ENCODE results near the gene SPDYE2B. TPM values are rescaled to one million over a fixed set of nuclear protein-coding genes. Genes with fewer than 3 reads are reported as not detected.
"Not testable (repeated sequence)": the region's sequence is repeated elsewhere in the genome, so short reads cannot be mapped to it uniquely, and the experiment has no call there.

SPDYE2B gene
- polyA plus RNA-seq, 2 donors: not detected

DNA sequence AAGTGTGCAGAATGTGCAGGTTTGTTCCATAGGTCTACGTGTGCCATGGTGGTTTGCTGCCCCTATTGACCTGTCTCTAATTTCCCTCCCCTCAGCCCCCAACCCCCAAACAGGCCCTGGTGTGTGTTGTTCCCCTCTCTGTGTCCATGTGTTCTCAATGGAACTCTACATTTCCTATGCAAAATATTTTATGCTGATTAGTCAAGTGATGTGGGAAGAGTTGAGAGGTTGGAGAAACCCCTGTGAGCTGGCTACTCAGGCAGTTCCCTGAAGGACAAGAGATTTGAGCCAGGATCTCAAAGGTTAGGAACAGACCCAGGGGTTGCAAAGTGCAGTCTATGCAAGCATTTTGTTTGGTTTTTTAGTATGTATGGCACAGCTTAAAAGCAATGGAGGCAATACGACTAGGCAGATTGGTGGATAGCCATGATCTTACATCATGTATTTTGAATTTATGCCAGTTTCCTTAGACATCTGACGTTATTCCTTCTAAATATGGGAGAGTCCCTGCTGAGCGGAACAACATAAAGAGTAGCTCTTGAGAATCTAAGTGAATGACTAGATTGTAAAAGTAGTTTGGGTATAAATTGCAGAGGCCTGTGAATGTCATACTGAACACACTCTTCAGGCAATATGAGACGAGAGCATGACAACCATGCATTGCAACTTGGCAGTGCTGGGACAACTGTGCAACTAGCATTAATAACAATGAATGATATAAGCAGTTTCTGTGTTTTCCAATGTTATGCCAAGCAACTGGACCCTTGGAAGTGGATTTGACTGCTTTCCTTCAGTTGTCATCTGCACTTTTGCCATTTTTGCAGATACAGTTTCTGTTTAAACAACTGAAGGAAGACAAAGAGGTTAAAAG, 47.8 kb downstream of the SPDYE2B start:
- not testable (repeated sequence) for H3K4me1 ChIP-seq (ENCODE audit: control insufficient read depth in 2 of 2, insufficient read depth in 2 of 2, low read length in 1 of 2); H3K36me3 ChIP-seq (ENCODE audit: control insufficient read depth in 2 of 2, insufficient read depth in 2 of 2, low read length in 1 of 2); H3K27me3 ChIP-seq (ENCODE audit: control insufficient read depth in 1 of 2, insufficient read depth in 2 of 2, low read length in 2 of 2); H3K27ac ChIP-seq (ENCODE audit: low read depth in 2 of 2, low read length in 1 of 2); H3K4me3 ChIP-seq (ENCODE audit: low read depth in 1 of 2, low read length in 2 of 2); H3K9me3 ChIP-seq (ENCODE audit: control insufficient read depth in 2 of 2, insufficient read depth in 1 of 2, low read depth in 1 of 2, low read length in 1 of 2)
- 69 to 77% methylated on average over 4 to 5 of the region's 5 CpGs for WGBS, 2 donors

- WGBS, 2 donors: 67 to 69% methylated on average over 9 of the region's 9 CpGs
- H3K36me3 ChIP-seq (ENCODE audit: control insufficient read depth in 2 of 2, insufficient read depth in 2 of 2, low read length in 1 of 2); H3K4me3 ChIP-seq (ENCODE audit: low read depth in 1 of 2, low read length in 2 of 2); H3K9me3 ChIP-seq (ENCODE audit: control insufficient read depth in 2 of 2, insufficient read depth in 1 of 2, low read depth in 1 of 2, low read length in 1 of 2); H3K4me1 ChIP-seq (ENCODE audit: control insufficient read depth in 2 of 2, insufficient read depth in 2 of 2, low read length in 1 of 2); H3K27me3 ChIP-seq (ENCODE audit: control insufficient read depth in 1 of 2, insufficient read depth in 2 of 2, low read length in 2 of 2); H3K27ac ChIP-seq (ENCODE audit: low read depth in 2 of 2, low read length in 1 of 2): not testable (repeated sequence)
Observed at GRCh38 chr7:102698962-102699750, 49.0 kb downstream of the SPDYE2B start.

Other genes starting within 250 kb of the SPDYE2B start
- 1 to 10 TPM in 1 of 2 donors, under 1 TPM in 1; 0.71 to 1.4 TPM for gene ORAI2, start 216.7 kb upstream of the SPDYE2B start, polyA plus RNA-seq
- 1 to 10 TPM; 7.6 TPM for gene ALKBH4, start 185.5 kb upstream of the SPDYE2B start, polyA plus RNA-seq
- 1 to 10 TPM; 6.3 to 9.5 TPM for gene LRWD1, start 185.3 kb upstream of the SPDYE2B start, polyA plus RNA-seq
- 10 to 100 TPM; 68.9 to 89.4 TPM for gene POLR2J, start 171.4 kb upstream of the SPDYE2B start, polyA plus RNA-seq
- gene RASA4B, start 132.5 kb upstream of the SPDYE2B start, polyA plus RNA-seq: 1 to 10 TPM; 4.6 to 4.9 TPM
- gene UPK3BL2, start 106.6 kb upstream of the SPDYE2B start, polyA plus RNA-seq: 10 to 100 TPM; 13.1 to 92.4 TPM
- under 1 TPM in 1 of 2 donors, not detected in 1; 0.05 TPM for gene SPDYE2, start 99.1 kb upstream of the SPDYE2B start, polyA plus RNA-seq
- gene POLR2J3, start 77.7 kb upstream of the SPDYE2B start, polyA plus RNA-seq: 10 to 100 TPM; 39.1 to 71.0 TPM
- gene RASA4, start 33.6 kb upstream of the SPDYE2B start, polyA plus RNA-seq: 10 to 100 TPM; 13.0 to 14.3 TPM
- gene UPK3BL1, start 7.5 kb upstream of the SPDYE2B start, polyA plus RNA-seq: 100 to 1,000 TPM in 1 of 2 donors, 10 to 100 TPM in 1; 91.5 to 366 TPM
- gene POLR2J2, start 21.3 kb downstream of the SPDYE2B start, polyA plus RNA-seq: 1 to 10 TPM; 2.1 to 4.5 TPM
- 1 to 10 TPM; 3.5 to 4.9 TPM for gene FAM185A, start 98.7 kb downstream of the SPDYE2B start, polyA plus RNA-seq

Data from esophagus (tissue), 2 donors.